RCC 7860 (cell line): ENCODE data around the gene CD52.
A peak's percentile ranks its signal among the peaks of the same experiment; 100 is the strongest.
"Not testable (repeated sequence)": the region's sequence is repeated elsewhere in the genome, so short reads cannot be mapped to it uniquely, and the experiment has no call there.

Experiments used
- DNase-seq: peaks from one replicate; pipeline ENCODE4 v3.0.0-alpha.2; 2015; ENCODE audit warnings: low spot score
- FAIRE-seq: peaks from 2 replicates; lab custom pipeline; 2012; peaks lifted over from hg19 to GRCh38; lab: Jason Lieb, UNC

Gene CD52

DNA sequence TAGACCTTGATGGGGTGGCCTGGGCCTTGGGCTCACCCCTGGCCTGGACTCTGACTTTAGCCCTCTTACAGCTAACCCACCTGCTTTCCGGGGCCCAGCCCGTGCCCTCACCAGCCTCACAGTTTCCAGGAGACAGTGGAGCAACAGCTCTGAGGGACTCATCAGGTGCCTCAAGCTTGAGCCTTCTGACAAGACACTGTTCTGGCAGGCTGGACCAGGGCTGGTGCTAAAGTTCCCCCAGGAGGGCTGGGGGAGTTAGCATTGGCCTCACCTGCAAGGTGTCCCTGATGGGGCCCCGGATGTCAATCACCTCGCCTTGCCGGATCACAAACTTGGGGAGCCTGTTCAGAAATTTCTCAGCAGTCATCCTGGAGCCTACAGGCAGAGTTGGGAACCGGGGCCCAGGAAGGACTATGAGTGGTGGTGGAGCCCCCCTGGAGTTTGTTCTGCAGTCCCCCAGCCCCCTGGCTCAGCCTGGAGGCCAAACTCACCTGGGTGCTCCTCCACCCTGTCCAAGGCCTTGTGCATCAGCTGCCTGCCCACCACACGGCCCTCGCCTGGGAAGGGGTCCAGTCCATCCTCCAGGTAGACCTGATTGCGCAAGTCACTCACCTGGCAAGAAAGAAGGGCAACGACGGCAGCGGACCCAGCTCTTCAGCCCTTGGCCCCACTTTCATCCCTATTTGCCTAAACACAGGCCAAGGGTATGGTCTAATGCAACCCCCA is 33.7 kb upstream of the CD52 start:
- DNase-seq, result no peak
- FAIRE-seq, result no peak

DNA sequence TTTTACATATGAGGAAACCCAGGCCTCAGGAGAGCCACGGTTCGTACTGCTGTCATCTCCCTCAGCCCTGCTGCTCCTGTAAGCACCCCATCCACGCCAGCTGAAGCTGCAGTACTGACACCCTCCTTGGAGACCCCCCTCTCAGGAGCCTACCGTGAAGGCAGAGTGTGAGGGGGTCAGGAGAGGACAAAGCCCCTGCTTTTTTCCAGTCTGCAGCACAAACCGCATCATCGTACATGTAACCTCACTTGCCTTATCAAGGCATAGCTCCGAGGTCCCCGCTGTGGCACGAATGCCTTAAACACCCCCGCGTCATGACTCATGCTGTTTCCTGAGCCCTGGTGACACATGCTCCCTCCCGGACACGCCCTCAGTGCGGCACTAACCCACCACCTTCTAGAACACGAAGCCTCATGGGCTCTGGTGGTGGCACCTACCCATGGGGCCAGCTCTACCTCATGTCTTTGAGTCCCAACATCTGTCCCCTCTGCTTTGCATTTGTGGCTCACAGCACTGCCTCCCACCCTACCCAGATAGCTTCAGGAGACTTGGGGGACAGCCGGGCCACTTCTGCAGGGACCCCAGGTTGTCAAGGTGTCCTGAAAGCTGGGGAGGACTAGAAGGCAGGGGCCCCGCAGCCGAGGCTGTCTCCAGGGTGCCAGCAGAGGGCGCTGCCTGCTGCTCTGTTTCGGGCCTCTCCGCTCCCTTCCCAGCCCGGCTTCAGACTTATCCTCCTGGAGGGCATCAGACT is 33.0 kb upstream of the CD52 start:
- FAIRE-seq, result peak; percentile 83
- peak; percentile 93 for DNase-seq

DNA sequence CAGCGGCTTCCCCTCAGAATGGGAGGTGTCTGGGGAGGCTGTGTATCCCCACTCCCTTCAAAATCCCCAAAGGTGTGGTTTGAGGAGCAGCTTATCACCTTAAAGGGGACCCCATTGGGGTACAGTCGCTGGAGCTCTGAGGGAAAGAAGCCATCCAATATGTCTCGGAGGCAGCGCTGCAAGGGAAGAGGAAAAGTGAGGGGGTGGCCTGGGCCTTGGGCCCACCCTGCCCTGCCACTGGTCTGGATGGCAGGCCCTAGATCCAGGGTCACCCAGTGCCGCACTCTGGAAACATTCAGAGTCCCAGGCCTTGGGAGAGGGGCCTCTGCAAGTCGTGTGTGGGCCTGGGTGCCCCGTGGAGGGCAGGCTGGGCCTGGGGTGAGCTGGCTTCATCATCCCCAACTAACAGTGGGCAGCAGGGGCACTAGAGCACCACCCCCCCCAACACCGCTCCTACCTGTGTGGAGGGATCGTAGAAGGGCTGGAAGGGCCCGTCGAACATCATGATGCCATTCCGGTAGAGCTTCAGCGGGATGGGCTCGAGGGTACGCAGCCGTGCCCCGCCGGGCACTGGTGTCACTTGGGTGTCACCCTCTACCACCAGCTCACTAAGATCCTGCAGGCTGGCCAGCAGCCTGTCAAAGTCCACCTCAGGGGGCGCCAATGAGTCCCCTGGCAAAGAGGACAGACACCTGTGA is 32.2 kb upstream of the CD52 start:
- FAIRE-seq (no peak), DNase-seq (no peak)

- no peak for DNase-seq
Observed at GRCh38 chr1:26286064-26286416, 31.7 kb upstream of the CD52 start.

DNA sequence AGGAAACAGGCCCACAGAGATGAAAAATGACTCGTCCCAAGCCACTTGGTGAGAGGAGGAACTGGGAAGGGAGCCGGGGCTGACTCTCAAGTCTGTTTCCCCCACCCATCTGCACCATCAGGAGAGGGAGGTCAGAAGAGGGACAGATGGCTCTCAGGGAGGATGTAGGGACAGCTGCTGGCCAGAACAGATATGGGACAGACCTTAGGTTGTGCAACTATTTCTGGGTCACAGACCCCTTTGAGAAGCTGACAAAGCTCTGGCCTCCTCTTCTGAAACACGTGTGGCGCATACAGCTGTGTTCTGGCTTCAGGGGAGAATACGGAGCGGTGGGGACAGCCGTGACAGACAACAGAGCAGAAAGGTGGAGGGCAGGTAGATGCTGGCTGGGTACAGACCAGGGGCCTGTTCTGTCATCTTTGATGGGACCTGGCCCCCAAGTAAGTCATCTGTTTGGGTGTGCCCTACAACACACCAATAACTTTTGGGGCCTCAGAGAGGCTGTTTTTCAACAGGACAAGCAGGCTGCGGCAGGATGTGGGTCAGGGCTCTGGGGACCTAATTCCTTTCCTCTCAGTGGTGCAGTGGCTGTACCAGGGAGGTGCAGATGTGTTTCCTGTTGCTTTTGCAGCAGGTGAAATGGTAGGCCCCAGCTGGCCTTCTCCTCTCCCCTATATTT is 30.6 kb upstream of the CD52 start:
- FAIRE-seq (no peak), DNase-seq (peak; percentile 51)

More at GRCh38 chr1:26286064-26286416, 31.7 kb upstream of the CD52 start:
- FAIRE-seq, result no peak

DNA sequence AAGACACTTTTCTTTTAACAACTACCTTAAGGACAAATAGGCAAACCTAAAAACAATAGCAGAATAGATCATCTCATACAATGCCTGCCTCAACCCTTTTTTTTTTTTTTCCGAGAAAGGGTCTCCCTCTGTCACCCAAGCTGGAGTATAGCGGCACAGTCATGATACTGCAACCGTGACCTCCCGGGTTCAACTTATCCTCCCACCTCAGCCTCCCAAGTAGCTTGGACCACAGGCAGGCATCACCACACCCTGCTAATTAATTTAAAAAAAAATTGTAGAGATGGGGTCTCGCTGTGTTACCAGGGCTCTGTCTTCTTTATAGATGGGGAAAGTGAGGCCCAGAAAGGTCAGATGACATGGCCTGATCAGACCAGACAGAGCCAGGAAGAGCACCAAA is 29.9 kb upstream of the CD52 start:
- FAIRE-seq, result no peak
- no peak for DNase-seq

- DNase-seq, result peak; percentile 40
- no peak for FAIRE-seq
Observed at GRCh38 chr1:26288311-26288941, 29.3 kb upstream of the CD52 start.

DNA sequence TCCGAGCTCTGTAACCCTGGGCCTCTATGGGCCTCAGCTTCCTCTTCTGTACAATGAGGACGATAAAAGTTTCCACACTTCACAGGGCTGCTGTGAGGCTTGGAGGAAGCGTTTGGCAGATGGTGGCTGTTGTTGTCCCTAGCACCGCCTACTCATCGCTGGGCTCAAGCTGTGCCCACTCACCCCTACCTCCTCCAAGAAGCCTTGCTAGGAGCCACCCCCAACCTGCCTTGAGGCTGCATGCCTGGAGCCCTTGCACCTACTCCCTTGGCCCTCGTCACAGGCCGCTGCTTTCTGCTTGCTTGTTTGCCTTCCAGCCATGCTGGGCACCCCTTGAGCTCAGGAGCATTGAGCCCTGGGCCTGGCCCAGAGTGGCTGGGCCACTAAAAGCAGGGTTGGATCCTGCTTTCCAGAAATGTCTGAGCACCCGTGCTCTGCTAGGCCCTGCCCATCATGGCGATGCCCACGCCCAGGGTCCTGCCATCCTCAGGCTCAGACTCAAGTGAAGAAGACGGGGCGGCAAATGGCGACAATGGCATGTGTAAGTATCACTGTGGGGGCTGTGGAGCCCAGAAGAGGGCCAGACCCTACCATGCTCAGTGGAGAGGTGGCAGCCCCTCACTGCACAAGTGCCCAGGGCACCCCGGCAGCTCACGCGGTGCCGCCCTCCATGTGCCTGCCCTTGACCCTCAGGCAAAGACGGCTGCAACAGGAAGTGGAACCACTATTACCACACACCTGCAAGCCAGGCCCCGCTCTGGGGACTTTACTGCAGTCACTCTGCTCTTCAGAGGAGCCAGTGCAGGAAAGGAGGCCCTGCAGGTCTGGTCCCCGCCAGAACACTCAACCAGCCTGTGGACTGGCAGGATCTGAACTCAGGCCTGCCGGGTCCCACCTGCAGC is 28.3 kb upstream of the CD52 start:
- peak; percentile 71 for DNase-seq
- peak; percentile 22 for FAIRE-seq

- DNase-seq (no peak), FAIRE-seq (no peak)
Observed at GRCh38 chr1:26290122-26290881, 27.5 kb upstream of the CD52 start.

GRCh38 chr1:26290882-26291261 is 26.9 kb upstream of the CD52 start:
- FAIRE-seq, result no peak
- no peak for DNase-seq

GRCh38 chr1:26291433-26291832 is 26.3 kb upstream of the CD52 start:
- FAIRE-seq, result no peak

DNA sequence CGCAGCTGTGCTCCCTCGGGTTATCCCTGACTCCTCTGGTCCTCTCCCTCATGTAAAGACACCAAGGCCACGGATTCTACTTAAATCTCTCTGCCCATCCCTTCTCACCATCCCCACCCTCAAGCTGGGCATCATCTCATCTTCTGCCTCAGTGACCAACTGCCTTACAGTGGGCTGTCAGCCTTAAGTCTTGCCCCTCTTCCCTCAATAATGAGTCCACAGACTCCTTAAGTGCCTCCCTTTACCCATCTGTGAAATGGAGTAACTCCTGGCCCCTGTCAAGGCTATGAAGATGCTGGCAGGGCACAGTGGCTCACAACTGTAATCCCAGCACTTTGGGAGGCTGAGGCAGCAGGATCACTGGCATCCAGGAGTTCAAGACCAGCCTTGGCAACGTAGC is 25.8 kb upstream of the CD52 start:
- DNase-seq, result no peak
- no peak for FAIRE-seq

More at GRCh38 chr1:26291433-26291832, 26.3 kb upstream of the CD52 start:
- no peak for DNase-seq

DNA sequence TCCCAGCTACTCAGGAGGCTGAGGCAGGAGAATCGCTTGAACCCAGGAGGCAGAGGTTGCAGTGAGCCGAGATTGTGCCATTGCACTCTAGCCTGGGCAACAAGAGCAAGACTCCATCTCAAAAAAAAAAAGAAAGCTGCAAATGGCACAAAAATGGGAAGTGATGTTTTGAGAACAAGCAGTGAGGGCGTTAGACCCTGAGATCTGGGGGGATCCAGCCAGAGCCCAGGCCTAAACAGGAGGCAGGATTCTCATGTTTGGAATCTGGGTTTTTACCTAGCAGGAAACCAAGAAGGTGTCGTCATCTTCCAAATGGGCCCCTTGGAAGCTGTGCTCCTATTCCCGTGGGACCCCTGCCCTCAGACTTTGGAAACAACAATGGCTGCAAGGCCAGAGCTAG is 25.0 kb upstream of the CD52 start:
- not testable (repeated sequence) for DNase-seq, FAIRE-seq

GRCh38 chr1:26293911-26294463 is 23.8 kb upstream of the CD52 start:
- DNase-seq (no peak), FAIRE-seq (no peak)

GRCh38 chr1:26295194-26296138 is 22.3 kb upstream of the CD52 start:
- no peak for DNase-seq

DNA sequence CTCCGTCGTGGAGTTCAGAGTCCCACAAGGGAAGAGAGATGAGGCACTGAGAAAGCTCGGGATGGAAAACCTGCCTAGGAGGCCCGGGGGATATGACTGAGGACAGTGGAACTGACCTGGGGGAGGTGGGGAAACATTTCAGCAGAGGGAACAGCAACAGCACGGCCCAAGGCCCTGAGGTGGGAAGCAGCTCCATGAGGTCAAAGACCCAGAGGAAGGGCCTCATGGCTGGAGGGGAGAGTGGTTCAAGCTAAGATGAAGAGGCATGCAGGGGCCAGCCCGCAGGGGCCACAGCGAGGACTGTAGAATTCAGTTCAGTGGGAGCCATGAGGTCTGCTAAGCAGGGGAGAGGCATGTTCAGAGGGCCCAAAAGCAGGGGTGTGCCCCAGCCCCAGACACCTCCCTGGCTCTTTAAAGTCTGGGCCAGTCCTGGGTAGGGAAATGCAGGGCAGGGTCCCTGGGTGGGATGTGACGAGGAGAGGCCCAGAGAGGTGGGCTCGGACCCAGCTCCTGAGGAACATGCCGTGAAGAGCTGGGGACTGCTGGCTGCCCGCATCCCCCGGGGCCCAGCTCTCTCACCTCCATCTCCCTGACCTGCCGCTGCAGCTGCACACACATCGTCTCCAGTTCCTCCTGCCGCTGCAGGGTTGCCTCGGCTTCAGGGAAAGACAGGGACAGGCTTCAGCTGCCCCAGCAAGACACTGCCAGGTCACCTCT is 21.3 kb upstream of the CD52 start:
- FAIRE-seq, result no peak
- DNase-seq, result no peak

More at GRCh38 chr1:26295194-26296138, 22.3 kb upstream of the CD52 start:
- no peak for FAIRE-seq
